CD4-positive, alpha-beta T cell (primary cell): ENCODE measurements around the gene CFLAR. TPM values are rescaled to one million over a fixed set of nuclear protein-coding genes. Genes with fewer than 3 reads are reported as not detected.
"Not testable (repeated sequence)": the region's sequence is repeated elsewhere in the genome, so short reads cannot be mapped to it uniquely, and the experiment has no call there.

ENCODE experiments used
- ATAC-seq: fragments of 200-7000 bp; cut with Tn5 transposase; one replicate; pipeline ENCODE4 v1.10.0; 2022; ENCODE audit warnings: mild to moderate bottlenecking; ENCODE audit not compliant: poor library complexity
- CTCF ChIA-PET: fragments of 350-600 bp; sonication (Branson Sonifier 250); formaldehyde crosslinking; loops from one replicate; lab custom pipeline; 2021; ENCODE audit warnings: antibody characterized with exemption, inconsistent platforms; lab: Charles Lee
- POLR2A ChIA-PET: fragments of 350-600 bp; sonication (Branson Sonifier 250); formaldehyde crosslinking; loops from one replicate; lab custom pipeline; 2021; ENCODE audit warnings: antibody characterized with exemption, inconsistent platforms; lab: Charles Lee
- DNase-seq, 14 experiments: peaks; one replicate each; pipeline ENCODE4 v3.0.0-alpha.2; 2013 to 2020; ENCODE audit warnings: mixed read lengths in 2 of 14
- H3K27ac ChIP-seq, 2 donors: one replicate each; pipeline versions ENCODE4 v1.5.1 to v1.7.0; 2013; ENCODE audit warnings: low read length in 2 of 2, low read depth in 1 of 2, mild to moderate bottlenecking in 1 of 2
- H3K27me3 ChIP-seq, 2 experiments: 1 replicate in 1 of 2; 2 replicates in 1 of 2; pipeline versions ENCODE4 v1.6.1 to v1.7.0; 2013; ENCODE audit warnings: low read length in 2 of 2, control low read depth in 1 of 2, mild to moderate bottlenecking in 1 of 2, moderate library complexity in 1 of 2; ENCODE audit not compliant: insufficient read depth in 2 of 2, control insufficient read depth in 1 of 2
- H3K36me3 ChIP-seq: one replicate; pipeline ENCODE4 v1.6.1; 2013; ENCODE audit warnings: low read length, control low read depth; ENCODE audit not compliant: insufficient read depth
- H3K4me1 ChIP-seq: one replicate; pipeline ENCODE4 v1.6.1; 2013; ENCODE audit warnings: low read length, control low read depth; ENCODE audit not compliant: insufficient read depth
- H3K4me3 ChIP-seq: one replicate; pipeline ENCODE4 v1.5.1; 2013; ENCODE audit warnings: mild to moderate bottlenecking, low read length, moderate library complexity
- H3K9me3 ChIP-seq, 2 experiments: 1 replicate in 1 of 2; 2 replicates in 1 of 2; pipeline versions ENCODE4 v1.6.1 to v1.7.0; 2013; ENCODE audit warnings: low read length in 2 of 2, mild to moderate bottlenecking in 2 of 2, control low read depth in 1 of 2, moderate library complexity in 1 of 2; ENCODE audit not compliant: control insufficient read depth in 1 of 2, insufficient read depth in 1 of 2
- H3K27ac Mint-ChIP-seq: one replicate; pipeline ENCODE4 v1.8.0; 2020; ENCODE audit warnings: mixed read lengths
- H3K27me3 Mint-ChIP-seq: one replicate; pipeline ENCODE4 v1.8.0; 2021; ENCODE audit warnings: mixed read lengths
- H3K36me3 Mint-ChIP-seq: one replicate; pipeline ENCODE4 v1.8.0; 2021; ENCODE audit warnings: low read depth, mixed read lengths
- H3K4me1 Mint-ChIP-seq: one replicate; pipeline ENCODE4 v1.8.0; 2021; ENCODE audit warnings: low read depth, mixed read lengths
- H3K4me3 Mint-ChIP-seq: one replicate; pipeline ENCODE4 v1.8.0; 2020; ENCODE audit warnings: mild to moderate bottlenecking, mixed read lengths
- H3K9me3 Mint-ChIP-seq: one replicate; pipeline ENCODE4 v1.8.0; 2020; ENCODE audit warnings: mixed read lengths
- CTCF ChIP-seq: fragments of 200-600 bp; IDR thresholded peaks from one replicate; pipeline ENCODE4 v1.8.0; 2022; ENCODE audit warnings: antibody characterized with exemption, mild to moderate bottlenecking
- intact Hi-C, 2 experiments: fragments of 100-400 bp; cut with DNase I in 1 of 2; cut with micrococcal nuclease in 1 of 2; formaldehyde crosslinking; loops; one replicate each; pipeline versions ENCODE4 v1.15.1 to v1.9.0; 2023 to 2025; cut with DNase I, micrococcal nuclease
- total RNA-seq, 174 experiments: library from RNA in 2 of 174; stranded (reverse) in 2 of 174; gene quantifications; one replicate each; pipeline ENCODE4 v1.2.3 and lab custom pipeline; 2021 to 2026

Gene CFLAR
- total RNA-seq, 2 experiments from 2014 or later, result 178 to 181 TPM

- CTCF ChIA-PET, result no interaction called here
- H3K9me3 Mint-ChIP-seq, result peaks cover 21% of the 10 kb centered on the region
Measured at GRCh38 chr2:201167546-201167945, 51.6 kb downstream of the CFLAR start.

DNA sequence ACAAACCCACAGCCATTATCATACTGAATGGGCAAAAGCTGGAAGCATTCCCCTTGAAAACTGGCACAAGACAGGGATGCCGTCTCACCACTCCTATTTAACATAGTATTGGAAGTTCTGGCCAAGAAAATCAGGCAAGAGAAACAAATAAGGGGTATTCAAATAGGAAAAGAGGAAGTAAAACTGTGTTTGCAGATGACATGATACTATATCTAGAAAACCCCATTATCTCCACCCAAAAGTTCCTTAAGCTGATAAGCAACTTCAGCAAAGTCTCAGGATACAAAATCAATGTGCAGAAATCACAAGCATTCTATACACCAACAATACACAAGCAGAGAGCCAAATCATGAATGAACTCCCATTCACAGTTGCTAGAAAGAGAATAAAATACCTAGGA, 52.5 kb downstream of the CFLAR start:
- POLR2A ChIA-PET, result interaction anchor here (0.7 kb wide), 1 partner anchor 99 kb away, joined by 3 read pairs; no protein-coding TSS in a partner anchor
- intact Hi-C loops, H3K27ac Mint-ChIP-seq: not testable (repeated sequence)

More at GRCh38 chr2:201167546-201167945, 51.6 kb downstream of the CFLAR start:
- peaks cover 71% of the 10 kb centered on the region for H3K36me3 Mint-ChIP-seq
- no peak overlapping the region for H3K27ac Mint-ChIP-seq
- DNase-seq, result no peak
- no peak for TF ChIP-seq CTCF
- H3K27ac ChIP-seq, result no peak overlapping the region
- H3K4me3 ChIP-seq, result no peak overlapping the region
- H3K27me3 Mint-ChIP-seq, result no peaks in the 10 kb centered on the region
- ATAC-seq, result no peak
- no peaks in the 10 kb centered on the region for H3K4me1 ChIP-seq
- POLR2A ChIA-PET, result interaction anchor here (0.8 kb wide), 1 partner anchor 50 kb away, joined by 3 read pairs; no protein-coding TSS in a partner anchor
- no peaks in the 10 kb centered on the region for H3K27me3 ChIP-seq
- no peak overlapping the region for H3K4me3 Mint-ChIP-seq
- intact Hi-C loops, result no loop called here
- H3K9me3 ChIP-seq, result peaks cover 27 to 33% of the 10 kb centered on the region in 2 experiments
- no peaks in the 10 kb centered on the region for H3K4me1 Mint-ChIP-seq
- H3K36me3 ChIP-seq, result peaks cover 46% of the 10 kb centered on the region

GRCh38 chr2:201171259-201171814, 55.4 kb downstream of the CFLAR start:
- Mint-ChIP-seq H3K4me1 (no peaks in the 10 kb centered on the region), H3K27ac (peak overlapping the region; percentile 51), H3K4me3 (no peak overlapping the region), H3K36me3 (peaks cover 43% of the 10 kb centered on the region), H3K27me3 (no peaks in the 10 kb centered on the region), H3K9me3 (peaks cover 21% of the 10 kb centered on the region)
- DNase-seq (no peak), ATAC-seq (no peak)
- intact Hi-C loops, result loop anchor here in 1 of 2 experiments (10.0 kb wide), 1 partner anchor 597 kb away; no protein-coding TSS in a partner anchor
- Histone ChIP-seq H3K4me3 (no peak overlapping the region), H3K27ac (no peak overlapping the region), H3K4me1 (no peaks in the 10 kb centered on the region), H3K27me3 (no peaks in the 10 kb centered on the region), H3K36me3 (peaks cover 14% of the 10 kb centered on the region), H3K9me3 (peaks cover 28 to 33% of the 10 kb centered on the region in 2 experiments)
- ChIA-PET CTCF (interaction anchor here (0.9 to 1.7 kb wide), 4 partner anchors 11 to 208 kb away, joined by 3 to 4 read pairs (median 3); partner anchors contain the start of gene ORC2), POLR2A (interaction anchor here (0.6 to 0.7 kb wide), 2 partner anchors 43 to 91 kb away, joined by 3 read pairs; no protein-coding TSS in a partner anchor)
- TF ChIP-seq CTCF, result no peak

More for the DNA sequence above, 52.5 kb downstream of the CFLAR start:
- ATAC-seq, CTCF ChIA-PET, H3K27ac ChIP-seq, H3K27me3 ChIP-seq, H3K4me3 Mint-ChIP-seq, DNase-seq, H3K27me3 Mint-ChIP-seq, H3K4me1 Mint-ChIP-seq, H3K4me3 ChIP-seq, H3K4me1 ChIP-seq: not testable (repeated sequence)
- Histone ChIP-seq H3K9me3 (peaks cover 32 to 33% of the 10 kb centered on the region in 2 experiments), H3K36me3 (peaks cover 36% of the 10 kb centered on the region)
- peaks cover 62% of the 10 kb centered on the region for H3K36me3 Mint-ChIP-seq
- peaks cover 21% of the 10 kb centered on the region for H3K9me3 Mint-ChIP-seq
